Measurements from ENCODE around the gene ZNF547.

The ZNF547 gene

GRCh38 chr19:57362997-57363687 is at the start of gene ZNF547, which contains the start of gene TRAPPC2B:
TSS of gene ZNF547 (plus strand) at chr19:57363551. CDS start at chr19:57368556, 5,005 bp downstream.
TSS of gene TRAPPC2B (plus strand) at chr19:57363551. CDS start at chr19:57364834, 1,283 bp downstream.
- H3K4me3 ChIP-seq (ENCODE audit: low read length), result peak within 1 kb of the TSS; percentile 78
- peak; percentile 100 for DNase-seq (ENCODE audit: low read depth)
- no peak for TF ChIP-seq CTCF (IDR thresholded peaks at IDR 0.05; ENCODE audit: insufficient read depth, low read depth, low read length, missing control alignments)

GRCh38 chr19:57314146-57314545 is 49.2 kb upstream of the ZNF547 start:
- no peak for DNase-seq (ENCODE audit: low read depth)
- TF ChIP-seq CTCF (IDR thresholded peaks at IDR 0.05; ENCODE audit: insufficient read depth, low read depth, low read length, missing control alignments), result no peak
- no peak overlapping the region for H3K4me3 ChIP-seq (ENCODE audit: low read length)

GRCh38 chr19:57317503-57317902 is 45.8 kb upstream of the ZNF547 start:
- no peak for TF ChIP-seq CTCF (IDR thresholded peaks at IDR 0.05; ENCODE audit: insufficient read depth, low read depth, low read length, missing control alignments)
- no peak for DNase-seq (ENCODE audit: low read depth)
- H3K4me3 ChIP-seq (ENCODE audit: low read length), result no peak overlapping the region

GRCh38 chr19:57319869-57320179 is 43.5 kb upstream of the ZNF547 start:
- DNase-seq (ENCODE audit: low read depth), result no peak
- no peak for TF ChIP-seq CTCF (IDR thresholded peaks at IDR 0.05; ENCODE audit: insufficient read depth, low read depth, low read length, missing control alignments)
- H3K4me3 ChIP-seq (ENCODE audit: low read length), result peak overlapping the region; percentile 63

- TF ChIP-seq CTCF (IDR thresholded peaks at IDR 0.05; ENCODE audit: insufficient read depth, low read depth, low read length, missing control alignments), result peak; percentile 31
- peak; percentile 98 for DNase-seq (ENCODE audit: low read depth)
- peak within 1 kb of the TSS; percentile 63 for H3K4me3 ChIP-seq (ENCODE audit: low read length)
These were observed 42.9 kb upstream of the ZNF547 start, which contains the start of gene ZNF543 for GRCh38 chr19:57320180-57321084. TSS of gene ZNF543 (plus strand) at chr19:57320472. CDS start at chr19:57320854, 382 bp downstream.

- no peak for TF ChIP-seq CTCF (IDR thresholded peaks at IDR 0.05; ENCODE audit: insufficient read depth, low read depth, low read length, missing control alignments)
- H3K4me3 ChIP-seq (ENCODE audit: low read length), result peak overlapping the region; percentile 63
- DNase-seq (ENCODE audit: low read depth), result no peak
These were observed 42.2 kb upstream of the ZNF547 start for GRCh38 chr19:57321116-57321515.
